Fibroblast of skin of abdomen (primary cell): ENCODE measurements around the gene LDLRAD4.
"Not testable (repeated sequence)": the region's sequence is repeated elsewhere in the genome, so short reads cannot be mapped to it uniquely, and the experiment has no call there.

Source experiments
- DNase-seq: peaks from one replicate; pipeline ENCODE4 v3.0.0-alpha.2; 2013

LDLRAD4 gene

GRCh38 chr18:13653746-13654433 lies 435.3 kb downstream of the LDLRAD4 start:
- no peak for DNase-seq

- DNase-seq: no peak
Observed at GRCh38 chr18:13657974-13658373, 439.4 kb downstream of the LDLRAD4 start.

GRCh38 chr18:13658436-13659204 lies 440.1 kb downstream of the LDLRAD4 start:
- DNase-seq: no peak

GRCh38 chr18:13660510-13660909 lies 441.9 kb downstream of the LDLRAD4 start:
- DNase-seq: no peak

GRCh38 chr18:13661051-13661778 lies 442.7 kb downstream of the LDLRAD4 start:
- no peak for DNase-seq

- DNase-seq: no peak
Observed at GRCh38 chr18:13661779-13662256, 443.3 kb downstream of the LDLRAD4 start.

GRCh38 chr18:13672657-13673056 lies 454.1 kb downstream of the LDLRAD4 start:
- DNase-seq: peak; percentile 18

- DNase-seq: no peak
Observed at GRCh38 chr18:13676471-13676870, 457.9 kb downstream of the LDLRAD4 start.

- DNase-seq: not testable (repeated sequence)
Observed at GRCh38 chr18:13677350-13677749, 458.8 kb downstream of the LDLRAD4 start.

GRCh38 chr18:13680612-13681011 lies 462.1 kb downstream of the LDLRAD4 start:
- DNase-seq: no peak

- DNase-seq: no peak
Observed at GRCh38 chr18:13681701-13682100, 463.1 kb downstream of the LDLRAD4 start.

- no peak for DNase-seq
Observed at GRCh38 chr18:13684546-13684945, 466.0 kb downstream of the LDLRAD4 start.

- DNase-seq: no peak
Observed at GRCh38 chr18:13688191-13689136, 469.9 kb downstream of the LDLRAD4 start.

GRCh38 chr18:13690060-13690459 lies 471.5 kb downstream of the LDLRAD4 start:
- DNase-seq: not testable (repeated sequence)

GRCh38 chr18:13695337-13695736 lies 476.8 kb downstream of the LDLRAD4 start:
- not testable (repeated sequence) for DNase-seq

GRCh38 chr18:13696961-13697360 lies 478.4 kb downstream of the LDLRAD4 start:
- DNase-seq: no peak

GRCh38 chr18:13700153-13700552 lies 481.6 kb downstream of the LDLRAD4 start:
- no peak for DNase-seq
